H9 (cell line): Measurements from ENCODE around the gene ODAD4. TPM values are rescaled to one million over a fixed set of nuclear protein-coding genes. Genes with fewer than 3 reads are reported as not detected.

ENCODE experiments used
- DNase-seq: peaks from one replicate; pipeline ENCODE4 v3.0.0-alpha.2; 2017
- H2AFZ ChIP-seq: one replicate; pipeline ENCODE4 v1.6.1; 2013; ENCODE audit warnings: mild to moderate bottlenecking, low read length, control low read depth, moderate library complexity
- H2AK5ac ChIP-seq: 2 replicates; pipeline ENCODE4 v1.6.1; 2013; ENCODE audit warnings: low read length, control low read depth, mixed read lengths; ENCODE audit not compliant: insufficient read length
- H2BK120ac ChIP-seq: one replicate; pipeline ENCODE4 v1.6.1; 2013; ENCODE audit warnings: low read depth, mild to moderate bottlenecking, low read length, control low read depth, inconsistent platforms; ENCODE audit not compliant: poor library complexity, severe bottlenecking
- H2BK12ac ChIP-seq: 2 replicates; pipeline ENCODE4 v1.6.1; 2013; ENCODE audit warnings: low read length, control low read depth, mixed read lengths, low read depth; ENCODE audit not compliant: insufficient read length
- H2BK15ac ChIP-seq: 2 replicates; pipeline ENCODE4 v1.6.1; 2013; ENCODE audit warnings: low read depth, low read length, control low read depth
- H2BK20ac ChIP-seq: one replicate; pipeline ENCODE4 v1.6.1; 2013; ENCODE audit warnings: low read depth, mild to moderate bottlenecking, low read length, control low read depth, inconsistent platforms; ENCODE audit not compliant: poor library complexity, severe bottlenecking
- H2BK5ac ChIP-seq: 2 replicates; pipeline ENCODE4 v1.6.1; 2013; ENCODE audit warnings: low read length, control low read depth, mixed read lengths; ENCODE audit not compliant: insufficient read length
- H3K14ac ChIP-seq: 2 replicates; pipeline ENCODE4 v1.6.1; 2013; ENCODE audit warnings: low read length, control low read depth; ENCODE audit not compliant: insufficient read depth
- H3K18ac ChIP-seq: 2 replicates; pipeline ENCODE4 v1.6.1; 2013; ENCODE audit warnings: low read depth, mild to moderate bottlenecking, mixed read lengths, low read length, control low read depth; ENCODE audit not compliant: insufficient read length
- H3K23ac ChIP-seq: 2 replicates; pipeline ENCODE4 v1.6.1; 2013; ENCODE audit warnings: low read length, control low read depth, mixed read lengths, low read depth; ENCODE audit not compliant: insufficient read length
- H3K23me2 ChIP-seq: 2 replicates; pipeline ENCODE4 v1.6.1; 2013; ENCODE audit warnings: low read depth, mild to moderate bottlenecking, mixed read lengths, low read length, control low read depth; ENCODE audit not compliant: insufficient read length, poor library complexity, severe bottlenecking
- H3K27ac ChIP-seq: 2 replicates; pipeline ENCODE4 v1.5.1; 2013; ENCODE audit warnings: low read length, control low read depth, mixed read lengths, low read depth; ENCODE audit not compliant: insufficient read length
- H3K27me3 ChIP-seq: 2 replicates; pipeline ENCODE4 v1.6.1; 2013; ENCODE audit warnings: low read length, control low read depth, inconsistent platforms; ENCODE audit not compliant: insufficient read depth
- H3K4ac ChIP-seq: 2 replicates; pipeline ENCODE4 v1.6.1; 2013; ENCODE audit warnings: low read depth, mild to moderate bottlenecking, control low read depth, inconsistent platforms, low read length, moderate library complexity
- H3K4me1 ChIP-seq: 2 replicates; pipeline ENCODE4 v1.6.1; 2013; ENCODE audit warnings: low read length, control low read depth, inconsistent platforms; ENCODE audit not compliant: insufficient read depth
- H3K4me2 ChIP-seq: 2 replicates; pipeline ENCODE4 v1.6.1; 2013; ENCODE audit warnings: low read length, control low read depth, mixed read lengths; ENCODE audit not compliant: insufficient read length, insufficient read depth
- H3K56ac ChIP-seq: 2 replicates; pipeline ENCODE4 v1.6.1; 2013; ENCODE audit warnings: low read depth, mild to moderate bottlenecking, mixed read lengths, low read length, control low read depth; ENCODE audit not compliant: insufficient read length
- H3K79me1 ChIP-seq: 2 replicates; pipeline ENCODE4 v1.6.1; 2013; ENCODE audit warnings: low read depth, mild to moderate bottlenecking, moderate library complexity, low read length, control low read depth, inconsistent platforms; ENCODE audit not compliant: insufficient read depth, poor library complexity, severe bottlenecking
- H3K79me2 ChIP-seq: 2 replicates; pipeline ENCODE4 v1.6.1; 2013; ENCODE audit warnings: low read length, control low read depth, inconsistent platforms; ENCODE audit not compliant: insufficient read depth
- H3K9ac ChIP-seq: 2 replicates; pipeline ENCODE4 v1.6.1; 2013; ENCODE audit warnings: low read length, control low read depth, mixed read lengths; ENCODE audit not compliant: insufficient read length; ENCODE audit errors: extremely low read depth
- H3K9me3 ChIP-seq: one replicate; pipeline ENCODE4 v1.6.1; 2013; ENCODE audit warnings: low read depth, low read length, inconsistent platforms; ENCODE audit not compliant: control insufficient read depth
- H3T11ph ChIP-seq: one replicate; pipeline ENCODE4 v1.6.1; 2013; ENCODE audit warnings: mild to moderate bottlenecking, low read length, control low read depth, inconsistent platforms
- H4K20me1 ChIP-seq: one replicate; pipeline ENCODE4 v1.6.1; 2013; ENCODE audit not compliant: control insufficient read depth, insufficient read length, insufficient read depth
- H4K5ac ChIP-seq: 2 replicates; pipeline ENCODE4 v1.6.1; 2013; ENCODE audit warnings: low read depth, mild to moderate bottlenecking, mixed read lengths, low read length, control low read depth; ENCODE audit not compliant: insufficient read length
- H4K8ac ChIP-seq: replicated peaks from 2 replicates; pipeline ENCODE4 v1.6.1; 2013; ENCODE audit warnings: low read length, control low read depth, mixed read lengths, low read depth; ENCODE audit not compliant: insufficient read length
- H4K91ac ChIP-seq: 2 replicates; pipeline ENCODE4 v1.6.1; 2013; ENCODE audit warnings: low read depth, mild to moderate bottlenecking, moderate library complexity, mixed read lengths, low read length, control low read depth; ENCODE audit not compliant: insufficient read length
- H3K27ac Mint-ChIP-seq, 3 experiments: 2 replicates in 2 of 3; 3 replicates in 1 of 3; pipeline ENCODE4 v1.8.0; 2020 to 2021; ENCODE audit warnings: mixed read lengths in 3 of 3, mild to moderate bottlenecking in 1 of 3, moderate library complexity in 1 of 3
- H3K27me3 Mint-ChIP-seq: 2 replicates; pipeline ENCODE4 v1.8.0; 2021; ENCODE audit warnings: low read depth, mild to moderate bottlenecking, moderate library complexity, mixed read lengths
- H3K36me3 Mint-ChIP-seq, 3 experiments: 2 replicates in 2 of 3; 3 replicates in 1 of 3; pipeline ENCODE4 v1.8.0; 2020 to 2021; ENCODE audit warnings: low read depth in 3 of 3, mixed read lengths in 3 of 3; ENCODE audit not compliant: insufficient read depth in 1 of 3
- H3K4me1 Mint-ChIP-seq, 2 experiments: 2 replicates each; pipeline ENCODE4 v1.8.0; 2020; ENCODE audit warnings: mixed read lengths in 2 of 2
- H3K4me3 Mint-ChIP-seq, 2 experiments: 2 replicates in 1 of 2; 3 replicates in 1 of 2; pipeline ENCODE4 v1.8.0; 2020 to 2021; ENCODE audit warnings: mild to moderate bottlenecking in 2 of 2, mixed read lengths in 2 of 2, moderate library complexity in 1 of 2
- H3K9me3 Mint-ChIP-seq, 2 experiments: 2 replicates in 1 of 2; 3 replicates in 1 of 2; pipeline ENCODE4 v1.8.0; 2020; ENCODE audit warnings: mild to moderate bottlenecking in 2 of 2, mixed read lengths in 2 of 2, moderate library complexity in 1 of 2
- WGBS: extraction: QIAGEN DNeasy Blood & Tissue Kit; methylation state at CpG from one replicate; pipeline ENCODE4 v1.1.7; 2013; ENCODE audit warnings: missing lambda C conversion rate, low lambda C conversion rate, mixed read lengths; ENCODE audit not compliant: insufficient read length; ENCODE audit errors: extremely low coverage; 5-methylcytosine and 5-hydroxymethylcytosine counted together
- total RNA-seq: library from RNA; stranded (reverse); gene quantifications from 2 replicates; pipeline ENCODE4 v1.2.1, GENCODE V29; 2021
- TF ChIP-seq, protein P1 (sequence below): fragments of 200-600 bp; sonication (generic); conservative IDR thresholded peaks from 3 replicates; pipeline ENCODE4 v1.8.0; 2021; ENCODE audit warnings: antibody characterized with exemption, mild to moderate bottlenecking

The ODAD4 gene
- total RNA-seq, 1 experiment from 2014 or later, result 2.1 TPM

DNA sequence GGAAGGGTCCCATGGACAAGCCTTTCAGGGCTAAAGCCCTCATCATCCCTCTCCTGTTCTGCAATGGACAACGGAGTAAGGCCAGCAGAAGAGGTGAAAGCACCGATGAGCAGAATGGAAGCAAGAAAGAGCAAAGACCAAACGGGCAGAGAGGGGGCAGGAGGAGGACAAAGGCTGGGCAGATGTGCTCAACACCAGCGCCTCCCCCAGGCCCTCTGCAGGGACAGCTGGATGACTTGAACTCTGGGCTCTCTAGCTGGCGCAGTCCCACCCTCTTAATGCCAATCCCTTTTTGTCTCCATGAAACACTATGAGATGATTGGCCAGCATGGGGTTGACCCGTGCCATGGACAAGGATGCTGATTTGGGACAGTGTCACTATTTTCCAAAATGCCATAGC, 33.7 kb upstream of the ODAD4 start:
- Histone ChIP-seq H3K23me2 (no peaks in the 10 kb centered on the region), H2BK12ac (no peak overlapping the region), H2BK5ac (no peak overlapping the region), H4K5ac (no peak overlapping the region), H4K8ac (no peak overlapping the region), H2BK120ac (no peak overlapping the region), H3K4me1 (no peaks in the 10 kb centered on the region), H3K79me1 (peaks cover 4% of the 10 kb centered on the region), H3K27ac (no peak overlapping the region), H3K4me2 (no peak overlapping the region), H2AK5ac (no peak overlapping the region), H3K56ac (no peak overlapping the region), H2BK15ac (no peak overlapping the region), H2BK20ac (no peak overlapping the region), H2AFZ (no peak overlapping the region), H3T11ph (no peak overlapping the region), H3K4ac (no peak overlapping the region), H4K20me1 (no peaks in the 10 kb centered on the region), H3K9ac (no peak overlapping the region), H3K14ac (no peak overlapping the region), H3K23ac (no peak overlapping the region), H4K91ac (no peak overlapping the region), H3K27me3 (no peaks in the 10 kb centered on the region), H3K79me2 (peaks cover 2% of the 10 kb centered on the region; the same call in 1 of the 2 replicates), H3K9me3 (no peaks in the 10 kb centered on the region), H3K18ac (no peak overlapping the region)
- DNase-seq, result no peak
- TF ChIP-seq, protein P1, sequence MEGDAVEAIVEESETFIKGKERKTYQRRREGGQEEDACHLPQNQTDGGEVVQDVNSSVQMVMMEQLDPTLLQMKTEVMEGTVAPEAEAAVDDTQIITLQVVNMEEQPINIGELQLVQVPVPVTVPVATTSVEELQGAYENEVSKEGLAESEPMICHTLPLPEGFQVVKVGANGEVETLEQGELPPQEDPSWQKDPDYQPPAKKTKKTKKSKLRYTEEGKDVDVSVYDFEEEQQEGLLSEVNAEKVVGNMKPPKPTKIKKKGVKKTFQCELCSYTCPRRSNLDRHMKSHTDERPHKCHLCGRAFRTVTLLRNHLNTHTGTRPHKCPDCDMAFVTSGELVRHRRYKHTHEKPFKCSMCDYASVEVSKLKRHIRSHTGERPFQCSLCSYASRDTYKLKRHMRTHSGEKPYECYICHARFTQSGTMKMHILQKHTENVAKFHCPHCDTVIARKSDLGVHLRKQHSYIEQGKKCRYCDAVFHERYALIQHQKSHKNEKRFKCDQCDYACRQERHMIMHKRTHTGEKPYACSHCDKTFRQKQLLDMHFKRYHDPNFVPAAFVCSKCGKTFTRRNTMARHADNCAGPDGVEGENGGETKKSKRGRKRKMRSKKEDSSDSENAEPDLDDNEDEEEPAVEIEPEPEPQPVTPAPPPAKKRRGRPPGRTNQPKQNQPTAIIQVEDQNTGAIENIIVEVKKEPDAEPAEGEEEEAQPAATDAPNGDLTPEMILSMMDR, result peak; percentile 31
- Mint-ChIP-seq H3K27ac (peak overlapping the region in 2 of 3 experiments; percentile 27 to 61; a peak in 3 of 7 replicates), H3K27me3 (no peaks in the 10 kb centered on the region), H3K9me3 (no peaks in the 10 kb centered on the region), H3K4me1 (no peaks in the 10 kb centered on the region), H3K4me3 (no peak overlapping the region), H3K36me3 (peaks cover 73 to 97% (median 89%) of the 10 kb centered on the region in 3 experiments)
- WGBS, result no CpG with 5 or more reads among the region's 6 CpGs
